Measurements from ENCODE around the gene PLXNA2.

PLXNA2 gene

DNA sequence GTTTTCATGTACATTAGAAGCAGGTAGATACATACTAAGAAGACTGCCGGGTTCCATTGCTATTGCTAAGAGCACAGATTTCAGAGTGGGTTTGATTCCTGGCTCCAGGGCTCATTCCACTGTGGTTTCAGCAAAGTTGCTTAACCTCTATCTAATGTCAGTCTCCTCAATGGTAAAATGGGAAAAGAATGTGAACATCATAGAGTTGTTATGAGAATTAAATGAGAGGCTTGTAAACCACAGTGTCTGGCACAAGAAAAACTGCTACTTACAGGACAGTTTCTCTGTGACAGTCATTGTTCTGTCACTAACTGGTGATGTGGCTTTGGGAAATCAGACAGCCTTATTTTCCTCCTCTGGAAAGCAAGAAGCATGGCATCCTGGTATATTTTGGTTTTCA is 10.7 kb upstream of the PLXNA2 start:
- H3K27me3 ChIP-seq (ENCODE audit: insufficient read depth, low read length, poor library complexity) = peaks cover 31% of the 10 kb centered on the region

DNA sequence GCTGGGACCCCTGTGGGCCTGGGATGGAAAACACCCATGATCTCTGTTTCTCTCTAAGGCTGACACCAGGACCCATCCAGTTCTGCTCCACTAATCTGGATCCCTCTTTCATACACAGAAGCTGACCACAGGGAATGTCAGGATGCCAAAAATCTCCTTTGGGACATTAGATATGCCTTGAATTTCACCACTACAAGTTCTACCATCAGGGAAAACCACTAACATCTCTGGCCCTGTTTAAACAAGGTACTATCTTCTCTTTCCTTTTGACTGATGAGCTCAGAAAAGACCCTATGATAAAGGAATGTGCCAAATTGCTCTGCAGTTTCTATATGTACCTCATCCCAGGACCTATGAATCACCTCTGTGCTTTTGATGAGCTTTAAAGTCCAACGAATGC is 10.2 kb upstream of the PLXNA2 start:
- DNase-seq = no peak
- Histone ChIP-seq H3K9ac (ENCODE audit: low read depth, low read length) (no peak overlapping the region), H3K36me3 (ENCODE audit: insufficient read depth, low read length) (no peaks in the 10 kb centered on the region), H3K4me2 (ENCODE audit: insufficient read depth, low read length) (no peak overlapping the region), H3K27me3 (ENCODE audit: insufficient read depth, low read length, poor library complexity) (peaks cover 30% of the 10 kb centered on the region), H3K9me3 (ENCODE audit: insufficient read depth, low read length, severe bottlenecking) (no peaks in the 10 kb centered on the region), H3K4me1 (ENCODE audit: insufficient read depth, low read length) (no peaks in the 10 kb centered on the region), H4K20me1 (ENCODE audit: insufficient read depth, low read length) (no peaks in the 10 kb centered on the region), H3K79me2 (ENCODE audit: insufficient read depth, low read length) (no peaks in the 10 kb centered on the region), H3K4me3 (ENCODE audit: low read depth in 1 of 2, low read length in 2 of 2) (no peak overlapping the region), H2AFZ (ENCODE audit: low read depth, low read length) (no peak overlapping the region), H3K27ac (ENCODE audit: low read length) (no peak overlapping the region)
- no peak for ATAC-seq (ENCODE audit: insufficient read depth, low read depth)
- TF ChIP-seq EZH2 (IDR thresholded peaks at IDR 0.05; ENCODE audit: borderline replicate concordance, low read depth, low read length, severe bottlenecking) = no peak
- TF ChIP-seq, protein P1, sequence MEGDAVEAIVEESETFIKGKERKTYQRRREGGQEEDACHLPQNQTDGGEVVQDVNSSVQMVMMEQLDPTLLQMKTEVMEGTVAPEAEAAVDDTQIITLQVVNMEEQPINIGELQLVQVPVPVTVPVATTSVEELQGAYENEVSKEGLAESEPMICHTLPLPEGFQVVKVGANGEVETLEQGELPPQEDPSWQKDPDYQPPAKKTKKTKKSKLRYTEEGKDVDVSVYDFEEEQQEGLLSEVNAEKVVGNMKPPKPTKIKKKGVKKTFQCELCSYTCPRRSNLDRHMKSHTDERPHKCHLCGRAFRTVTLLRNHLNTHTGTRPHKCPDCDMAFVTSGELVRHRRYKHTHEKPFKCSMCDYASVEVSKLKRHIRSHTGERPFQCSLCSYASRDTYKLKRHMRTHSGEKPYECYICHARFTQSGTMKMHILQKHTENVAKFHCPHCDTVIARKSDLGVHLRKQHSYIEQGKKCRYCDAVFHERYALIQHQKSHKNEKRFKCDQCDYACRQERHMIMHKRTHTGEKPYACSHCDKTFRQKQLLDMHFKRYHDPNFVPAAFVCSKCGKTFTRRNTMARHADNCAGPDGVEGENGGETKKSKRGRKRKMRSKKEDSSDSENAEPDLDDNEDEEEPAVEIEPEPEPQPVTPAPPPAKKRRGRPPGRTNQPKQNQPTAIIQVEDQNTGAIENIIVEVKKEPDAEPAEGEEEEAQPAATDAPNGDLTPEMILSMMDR (IDR thresholded peaks at IDR 0.05; ENCODE audit: borderline replicate concordance, extremely low read depth, low read length, poor library complexity, severe bottlenecking) = no peak

More for the DNA sequence above, 10.7 kb upstream of the PLXNA2 start:
- H3K36me3 ChIP-seq (ENCODE audit: insufficient read depth, low read length) = no peaks in the 10 kb centered on the region
- no peak overlapping the region for H3K4me2 ChIP-seq (ENCODE audit: insufficient read depth, low read length)
- no peaks in the 10 kb centered on the region for H4K20me1 ChIP-seq (ENCODE audit: insufficient read depth, low read length)
- H3K79me2 ChIP-seq (ENCODE audit: insufficient read depth, low read length) = no peaks in the 10 kb centered on the region
- H3K9me3 ChIP-seq (ENCODE audit: insufficient read depth, low read length, severe bottlenecking) = no peaks in the 10 kb centered on the region
- no peak overlapping the region for H3K4me3 ChIP-seq (ENCODE audit: low read depth in 1 of 2, low read length in 2 of 2)
- H3K27ac ChIP-seq (ENCODE audit: low read length) = no peak overlapping the region
- no peaks in the 10 kb centered on the region for H3K4me1 ChIP-seq (ENCODE audit: insufficient read depth, low read length)
- ATAC-seq (ENCODE audit: insufficient read depth, low read depth) (no peak), DNase-seq (no peak)
- no peak overlapping the region for H3K9ac ChIP-seq (ENCODE audit: low read depth, low read length)
- TF ChIP-seq EZH2 (IDR thresholded peaks at IDR 0.05; ENCODE audit: borderline replicate concordance, low read depth, low read length, severe bottlenecking) = no peak
- TF ChIP-seq, protein P1 (IDR thresholded peaks at IDR 0.05; ENCODE audit: borderline replicate concordance, extremely low read depth, low read length, poor library complexity, severe bottlenecking) = no peak
- no peak overlapping the region for H2AFZ ChIP-seq (ENCODE audit: low read depth, low read length)

DNA sequence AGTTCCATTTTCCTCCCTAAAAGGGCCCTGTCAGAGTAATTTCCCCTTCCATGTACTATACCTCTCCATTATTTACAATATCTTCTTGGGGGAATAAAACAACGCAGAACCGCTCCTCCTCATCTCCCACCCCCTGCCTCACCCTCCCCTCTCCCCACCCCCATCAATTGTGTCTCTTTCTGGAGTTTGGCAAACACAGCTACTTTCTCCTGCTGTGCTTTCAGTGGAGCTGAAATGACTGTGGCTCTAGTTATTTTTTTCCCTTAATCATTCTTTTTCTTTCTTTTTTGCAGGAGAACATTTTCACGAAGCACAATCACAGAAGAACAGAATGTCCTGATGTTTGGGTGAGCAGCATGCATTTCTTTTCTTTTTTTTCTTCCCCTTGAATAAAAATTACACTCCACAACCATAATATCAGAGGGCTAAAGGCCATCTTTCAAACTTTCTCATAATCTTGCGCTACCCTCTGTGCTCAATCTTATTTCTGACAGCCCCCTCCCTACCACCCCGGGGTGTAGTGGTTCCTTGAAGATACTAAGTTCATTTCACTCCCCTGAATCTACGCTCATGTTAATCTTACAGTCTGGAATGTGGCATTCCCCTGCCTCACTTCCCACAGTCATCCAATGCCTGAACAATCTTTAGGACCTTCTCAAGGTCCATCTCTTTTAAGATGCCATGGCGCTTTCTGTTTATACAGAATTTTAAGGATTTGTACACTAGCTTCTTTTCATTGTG is 8.8 kb upstream of the PLXNA2 start:
- Histone ChIP-seq H3K9me3 (ENCODE audit: insufficient read depth, low read length, severe bottlenecking) (no peaks in the 10 kb centered on the region), H3K27me3 (ENCODE audit: insufficient read depth, low read length, poor library complexity) (peaks cover 28% of the 10 kb centered on the region), H3K4me3 (ENCODE audit: low read depth in 1 of 2, low read length in 2 of 2) (no peak overlapping the region), H3K4me1 (ENCODE audit: insufficient read depth, low read length) (no peaks in the 10 kb centered on the region), H3K27ac (ENCODE audit: low read length) (no peak overlapping the region), H4K20me1 (ENCODE audit: insufficient read depth, low read length) (no peaks in the 10 kb centered on the region), H3K79me2 (ENCODE audit: insufficient read depth, low read length) (no peaks in the 10 kb centered on the region), H3K36me3 (ENCODE audit: insufficient read depth, low read length) (no peaks in the 10 kb centered on the region), H2AFZ (ENCODE audit: low read depth, low read length) (no peak overlapping the region; the same call in 1 of the 2 replicates), H3K9ac (ENCODE audit: low read depth, low read length) (no peak overlapping the region), H3K4me2 (ENCODE audit: insufficient read depth, low read length) (no peak overlapping the region)
- TF ChIP-seq, protein P1 (IDR thresholded peaks at IDR 0.05; ENCODE audit: borderline replicate concordance, extremely low read depth, low read length, poor library complexity, severe bottlenecking) = no peak
- TF ChIP-seq EZH2 (IDR thresholded peaks at IDR 0.05; ENCODE audit: borderline replicate concordance, low read depth, low read length, severe bottlenecking) = no peak
- no peak for ATAC-seq (ENCODE audit: insufficient read depth, low read depth)
- DNase-seq = no peak
